Measurements from ENCODE around the gene NSG1. TPM values are rescaled to one million over a fixed set of nuclear protein-coding genes. Genes with fewer than 3 reads are reported as not detected.

The NSG1 gene
- total RNA-seq, 3 donors from 2014 or later (not counting 1 experiment from before 2014, with no cell fraction given): 1.2 to 5.8 TPM; not detected in 1

GRCh38 chr4:4394644-4395043, 7.7 kb downstream of the NSG1 start:
- no peaks in the 10 kb centered on the region for H3K9me3 ChIP-seq (ENCODE audit: control insufficient read depth, insufficient read depth, low read length)
- peaks cover 26 to 34% of the 10 kb centered on the region in 2 donors for H3K27me3 Mint-ChIP-seq (ENCODE audit: low read depth in 2 of 2)
- no peaks in the 10 kb centered on the region for H3K36me3 ChIP-seq (ENCODE audit: control insufficient read depth, insufficient read depth, low read length)
- 82% methylated on average over 9 of the region's 9 CpGs for WGBS (ENCODE audit: insufficient coverage)
- H3K4me1 ChIP-seq (ENCODE audit: control insufficient read depth, insufficient read depth, low read length): peaks cover 9% of the 10 kb centered on the region
- peaks cover 5% of the 10 kb centered on the region for H3K27me3 ChIP-seq (ENCODE audit: control insufficient read depth, insufficient read depth, low read length)
- H3K36me3 Mint-ChIP-seq: no peaks in the 10 kb centered on the region
- no peak overlapping the region for H3K27ac Mint-ChIP-seq
- ATAC-seq (no peak), DNase-seq (no peak)
- H3K4me3 ChIP-seq (ENCODE audit: low read length): no peak overlapping the region
- intact Hi-C loops (cut with micrococcal nuclease): no loop called here
- no peaks in the 10 kb centered on the region for H3K9me3 Mint-ChIP-seq
- TF ChIP-seq CTCF (IDR thresholded peaks at IDR 0.05): no peak
- H3K4me1 Mint-ChIP-seq: peaks cover 0 to 3% of the 10 kb centered on the region in 2 donors
- H3K27ac ChIP-seq (ENCODE audit: low read length): no peak overlapping the region
- H3K4me3 Mint-ChIP-seq: no peak overlapping the region

GRCh38 chr4:4395371-4395770, 8.5 kb downstream of the NSG1 start:
- peaks cover 9% of the 10 kb centered on the region for H3K4me1 ChIP-seq (ENCODE audit: control insufficient read depth, insufficient read depth, low read length)
- ATAC-seq (no peak), DNase-seq (no peak)
- peaks cover 5% of the 10 kb centered on the region for H3K27me3 ChIP-seq (ENCODE audit: control insufficient read depth, insufficient read depth, low read length)
- Mint-ChIP-seq H3K4me3 (no peak overlapping the region), H3K27ac (no peak overlapping the region), H3K27me3 (ENCODE audit: low read depth in 2 of 2) (peaks cover 24 to 31% of the 10 kb centered on the region in 2 donors), H3K4me1 (peaks cover 0 to 3% of the 10 kb centered on the region in 2 donors), H3K36me3 (no peaks in the 10 kb centered on the region), H3K9me3 (no peaks in the 10 kb centered on the region)
- H3K27ac ChIP-seq (ENCODE audit: low read length): no peak overlapping the region
- WGBS (ENCODE audit: insufficient coverage): 83% methylated on average over 9 of the region's 9 CpGs
- TF ChIP-seq CTCF (IDR thresholded peaks at IDR 0.05): no peak
- H3K36me3 ChIP-seq (ENCODE audit: control insufficient read depth, insufficient read depth, low read length): no peaks in the 10 kb centered on the region
- H3K9me3 ChIP-seq (ENCODE audit: control insufficient read depth, insufficient read depth, low read length): no peaks in the 10 kb centered on the region
- intact Hi-C loops (cut with micrococcal nuclease): no loop called here
- no peak overlapping the region for H3K4me3 ChIP-seq (ENCODE audit: low read length)

- no peaks in the 10 kb centered on the region for H3K9me3 Mint-ChIP-seq
- H3K4me3 ChIP-seq (ENCODE audit: low read length): no peak overlapping the region
- ATAC-seq: peak in 2 of 3 donors; percentile 25 to 78
Observed at GRCh38 chr4:4395849-4396627, 9.1 kb downstream of the NSG1 start.

More at GRCh38 chr4:4395849-4396627, 9.1 kb downstream of the NSG1 start:
- H3K4me1 Mint-ChIP-seq: peaks cover 0 to 3% of the 10 kb centered on the region in 2 donors
- peaks cover 24 to 35% of the 10 kb centered on the region in 2 donors for H3K27me3 Mint-ChIP-seq (ENCODE audit: low read depth in 2 of 2)
- Histone ChIP-seq H3K27me3 (ENCODE audit: control insufficient read depth, insufficient read depth, low read length) (peaks cover 5% of the 10 kb centered on the region), H3K9me3 (ENCODE audit: control insufficient read depth, insufficient read depth, low read length) (no peaks in the 10 kb centered on the region), H3K4me1 (ENCODE audit: control insufficient read depth, insufficient read depth, low read length) (peaks cover 12% of the 10 kb centered on the region), H3K27ac (ENCODE audit: low read length) (no peak overlapping the region), H3K36me3 (ENCODE audit: control insufficient read depth, insufficient read depth, low read length) (no peaks in the 10 kb centered on the region)
- no peaks in the 10 kb centered on the region for H3K36me3 Mint-ChIP-seq
- no peak overlapping the region for H3K27ac Mint-ChIP-seq
- 32% methylated on average over 26 of the region's 26 CpGs for WGBS (ENCODE audit: insufficient coverage)
- no peak for TF ChIP-seq CTCF (IDR thresholded peaks at IDR 0.05)
- no peak overlapping the region for H3K4me3 Mint-ChIP-seq
- intact Hi-C loops (cut with micrococcal nuclease): no loop called here
- no peak for DNase-seq
